GM12872 (cell line): ENCODE data around the gene SLC5A5.

Source experiments
- CTCF ChIP-seq: IDR thresholded peaks from 3 replicates; pipeline ENCODE4 v1.5.1; 2011; ENCODE audit warnings: low read depth, mild to moderate bottlenecking, low read length, moderate library complexity; ENCODE audit not compliant: insufficient read depth

Gene SLC5A5

GRCh38 chr19:17937371-17937900, 65.7 kb downstream of the SLC5A5 start:
- TF ChIP-seq CTCF: no peak

- TF ChIP-seq CTCF: peak; percentile 99
Measured at GRCh38 chr19:17938092-17938845, 66.5 kb downstream of the SLC5A5 start.

GRCh38 chr19:17942181-17942580, 70.4 kb downstream of the SLC5A5 start:
- TF ChIP-seq CTCF: no peak

- TF ChIP-seq CTCF: no peak
Measured at GRCh38 chr19:17942582-17943273, 71.0 kb downstream of the SLC5A5 start.

GRCh38 chr19:17943274-17944221, 71.8 kb downstream of the SLC5A5 start:
- no peak for TF ChIP-seq CTCF

- no peak for TF ChIP-seq CTCF
Measured at GRCh38 chr19:17944301-17944700, 72.6 kb downstream of the SLC5A5 start.
